ENCODE results near the gene LRBA.

The LRBA gene

DNA sequence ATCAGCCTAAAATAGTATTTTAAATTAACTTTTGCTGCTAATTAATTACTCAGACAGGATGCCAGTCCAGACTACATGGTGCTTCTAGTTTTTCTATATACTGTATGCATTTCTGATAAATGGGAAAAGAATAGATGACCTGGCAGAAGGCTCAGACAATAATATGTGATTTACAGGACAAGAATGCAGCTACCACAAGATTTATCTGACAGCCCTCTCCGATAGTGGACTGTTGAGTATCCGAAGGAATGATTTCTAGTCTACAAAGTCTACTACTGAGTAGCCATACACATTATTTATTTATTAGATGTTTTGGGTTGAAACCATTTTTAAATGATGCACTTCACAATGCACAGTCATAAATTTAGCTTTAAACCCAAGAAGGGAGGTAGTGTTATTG is 220.4 kb downstream of the LRBA start:
- peaks cover 2% of the 10 kb centered on the region for H3K9me3 Mint-ChIP-seq
- H3K27ac Mint-ChIP-seq: no peak overlapping the region

DNA sequence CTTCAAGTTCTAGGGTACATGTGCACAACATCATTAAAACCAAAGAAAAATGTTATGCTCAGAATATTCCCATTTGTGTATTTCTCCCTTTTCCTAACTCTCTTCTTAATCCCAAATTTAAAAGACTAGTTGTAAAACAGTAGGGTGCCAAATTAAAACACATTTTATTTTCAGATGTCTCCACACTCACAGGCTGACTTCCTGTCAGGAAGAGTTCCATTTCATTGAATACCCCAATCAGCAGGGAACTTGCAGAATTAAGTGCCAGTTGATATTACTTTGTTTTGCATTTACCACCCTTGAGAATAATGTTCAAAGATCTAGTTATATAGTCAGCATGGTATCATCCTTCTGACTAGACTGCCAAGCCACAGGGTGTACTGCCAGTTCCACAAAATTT is 225.2 kb downstream of the LRBA start:
- Mint-ChIP-seq H3K27ac (no peak overlapping the region), H3K4me1 (peaks cover 2% of the 10 kb centered on the region), H3K36me3 (peaks cover 16% of the 10 kb centered on the region), H3K4me3 (no peak overlapping the region), H3K9me3 (peaks cover 2% of the 10 kb centered on the region), H3K27me3 (no peaks in the 10 kb centered on the region)
- ATAC-seq (ENCODE audit: low read depth) (no peak), DNase-seq (ENCODE audit: low spot score in 2 of 2) (no peak)

More for the DNA sequence above, 220.4 kb downstream of the LRBA start:
- no peaks in the 10 kb centered on the region for H3K27me3 Mint-ChIP-seq
- H3K4me3 Mint-ChIP-seq: no peak overlapping the region
- H3K4me1 Mint-ChIP-seq: peaks cover 4% of the 10 kb centered on the region
- peaks cover 21% of the 10 kb centered on the region for H3K36me3 Mint-ChIP-seq
- ATAC-seq (ENCODE audit: low read depth): no peak
- DNase-seq (ENCODE audit: low spot score in 2 of 2): no peak

DNA sequence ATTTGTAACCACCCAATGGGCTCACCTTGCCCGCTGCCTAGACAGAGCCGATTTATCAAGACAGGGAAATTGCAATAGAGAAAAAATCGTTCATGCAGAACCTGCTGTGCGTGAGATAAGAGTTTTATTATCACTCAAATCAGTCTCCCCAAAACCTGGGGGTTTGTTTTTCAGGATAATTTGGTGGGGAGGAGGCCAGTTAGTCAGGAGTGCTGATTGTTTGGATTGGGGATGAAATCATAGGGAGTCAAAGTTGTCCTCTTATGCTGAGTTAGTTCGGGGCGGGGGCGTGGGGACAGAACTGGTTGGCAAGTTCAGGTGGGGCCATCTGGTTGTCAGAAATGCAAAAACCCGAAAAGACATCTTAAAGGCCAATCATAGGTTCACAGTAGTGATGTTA is 230.1 kb downstream of the LRBA start:
- no peaks in the 10 kb centered on the region for H3K9me3 Mint-ChIP-seq
- H3K36me3 Mint-ChIP-seq: peaks cover 10% of the 10 kb centered on the region
- DNase-seq (ENCODE audit: low spot score in 2 of 2) (no peak), ATAC-seq (ENCODE audit: low read depth) (no peak)
- H3K27me3 Mint-ChIP-seq: no peaks in the 10 kb centered on the region
- H3K27ac Mint-ChIP-seq: no peak overlapping the region
- H3K4me3 Mint-ChIP-seq: no peak overlapping the region
- peaks cover 4% of the 10 kb centered on the region for H3K4me1 Mint-ChIP-seq

DNA sequence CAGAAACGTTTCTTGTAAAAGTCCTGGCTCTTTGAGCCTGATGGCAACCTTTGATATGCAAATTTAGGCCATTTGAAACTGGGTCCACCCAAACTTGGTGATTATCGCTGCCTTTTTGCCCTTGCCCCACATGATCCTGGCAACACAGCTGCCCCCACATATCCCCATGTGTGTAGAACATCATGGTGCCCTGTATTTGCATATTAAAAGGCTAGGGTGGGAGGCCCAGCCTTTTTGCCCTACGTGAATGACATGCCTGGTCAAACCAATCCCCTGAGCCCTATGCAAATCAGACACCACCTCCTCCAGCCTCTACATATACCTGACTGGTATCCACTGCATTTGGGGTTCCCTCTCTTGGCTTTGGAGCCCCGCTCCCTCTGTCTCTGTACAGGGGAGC is 230.8 kb downstream of the LRBA start:
- no peak for ATAC-seq (ENCODE audit: low read depth)
- no peaks in the 10 kb centered on the region for H3K9me3 Mint-ChIP-seq

DNA sequence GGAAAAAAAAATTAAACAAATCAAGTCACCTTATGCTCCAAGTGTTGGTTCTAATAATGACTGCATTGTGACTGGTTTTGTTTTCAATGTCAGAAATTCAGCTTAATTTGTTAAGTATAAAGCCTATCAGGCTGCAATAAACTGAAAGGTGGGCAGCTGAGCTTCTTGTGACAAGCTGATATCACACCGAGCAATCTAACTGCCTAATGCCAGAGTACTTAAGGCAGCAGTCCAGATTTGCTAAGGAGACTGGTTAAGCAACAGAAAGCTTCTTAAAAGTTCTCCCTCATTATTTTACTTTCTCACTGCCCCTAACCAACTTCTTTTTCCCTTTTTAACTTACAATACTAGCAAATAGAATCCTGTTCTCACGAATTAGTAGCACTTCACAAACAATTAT is 232.2 kb downstream of the LRBA start:
- Mint-ChIP-seq H3K27me3 (no peaks in the 10 kb centered on the region), H3K27ac (no peak overlapping the region), H3K36me3 (peaks cover 10% of the 10 kb centered on the region), H3K4me1 (peaks cover 4% of the 10 kb centered on the region), H3K9me3 (no peaks in the 10 kb centered on the region), H3K4me3 (no peak overlapping the region)
- ATAC-seq (ENCODE audit: low read depth) (no peak), DNase-seq (ENCODE audit: low spot score in 2 of 2) (no peak)

More for the DNA sequence above, 230.8 kb downstream of the LRBA start:
- Mint-ChIP-seq H3K27me3 (no peaks in the 10 kb centered on the region), H3K4me3 (no peak overlapping the region), H3K27ac (no peak overlapping the region), H3K36me3 (peaks cover 10% of the 10 kb centered on the region), H3K4me1 (peaks cover 4% of the 10 kb centered on the region)
- no peak for DNase-seq (ENCODE audit: low spot score in 2 of 2)

DNA sequence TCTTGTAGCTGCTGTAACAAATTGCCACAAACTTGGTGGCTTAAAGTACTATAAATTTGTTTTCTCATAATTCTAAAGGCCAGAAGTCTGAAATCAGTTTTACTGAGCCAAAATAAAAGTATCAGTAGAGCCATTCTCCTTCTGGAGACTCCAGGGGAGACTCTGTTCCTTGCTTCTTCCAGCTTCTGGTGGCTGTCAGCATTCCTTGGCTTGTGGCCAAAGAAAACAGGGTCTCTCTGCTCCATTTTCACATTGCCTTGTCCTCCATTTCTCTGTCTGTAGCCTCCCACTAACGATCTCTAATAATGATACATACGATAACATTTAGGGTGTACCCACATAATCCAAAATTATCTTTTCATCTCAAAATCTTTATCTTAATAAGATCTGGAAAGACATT is 232.8 kb downstream of the LRBA start:
- ATAC-seq (ENCODE audit: low read depth): no peak
- Mint-ChIP-seq H3K4me3 (no peak overlapping the region), H3K4me1 (peaks cover 4% of the 10 kb centered on the region), H3K9me3 (no peaks in the 10 kb centered on the region), H3K27ac (no peak overlapping the region), H3K36me3 (peaks cover 11% of the 10 kb centered on the region), H3K27me3 (no peaks in the 10 kb centered on the region)
- no peak for DNase-seq (ENCODE audit: low spot score in 2 of 2)

DNA sequence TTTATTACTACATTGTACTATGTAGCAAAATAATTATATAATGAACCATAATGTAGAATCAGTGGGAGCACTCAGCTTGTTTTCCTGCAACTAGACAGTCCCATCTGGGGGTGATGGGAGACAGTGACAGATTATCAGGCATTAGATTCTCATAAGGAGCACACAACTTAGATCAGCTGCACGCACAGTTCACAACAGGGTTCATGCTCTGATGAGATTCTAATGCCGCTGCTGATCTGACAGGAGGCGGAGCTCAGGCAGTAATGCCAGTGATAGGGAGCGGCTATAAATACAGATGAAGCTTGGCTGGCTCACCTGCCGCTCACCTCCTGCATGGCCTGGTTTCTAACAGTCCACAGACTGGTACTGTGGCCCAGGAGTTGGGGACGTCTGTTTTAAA is 233.9 kb downstream of the LRBA start:
- H3K27me3 Mint-ChIP-seq: no peaks in the 10 kb centered on the region
- no peak overlapping the region for H3K4me3 Mint-ChIP-seq
- H3K36me3 Mint-ChIP-seq: peaks cover 11% of the 10 kb centered on the region
- peaks cover 4% of the 10 kb centered on the region for H3K4me1 Mint-ChIP-seq
- H3K27ac Mint-ChIP-seq: no peak overlapping the region
- H3K9me3 Mint-ChIP-seq: no peaks in the 10 kb centered on the region
- ATAC-seq (ENCODE audit: low read depth): no peak
- no peak for DNase-seq (ENCODE audit: low spot score in 2 of 2)

DNA sequence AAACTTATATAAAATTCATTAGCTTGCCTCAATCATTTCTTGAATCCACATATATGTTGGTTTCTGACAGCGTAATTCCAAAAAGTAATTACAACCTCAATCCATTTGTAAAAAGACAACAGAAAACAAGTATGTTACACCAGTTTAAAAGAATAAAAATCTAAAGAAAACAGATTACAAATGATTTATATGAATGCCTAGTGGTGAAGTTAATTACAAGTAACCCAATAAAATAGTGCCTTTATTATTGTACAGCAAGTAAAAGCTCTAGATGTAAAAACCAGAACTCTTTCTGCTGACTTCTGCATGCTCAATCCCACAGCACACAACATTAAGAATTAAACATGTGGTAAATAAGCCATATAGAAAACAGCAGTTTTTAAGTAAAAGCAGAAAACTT is 235.4 kb downstream of the LRBA start:
- Mint-ChIP-seq H3K4me1 (peaks cover 4% of the 10 kb centered on the region), H3K36me3 (peaks cover 12% of the 10 kb centered on the region), H3K4me3 (no peak overlapping the region), H3K27me3 (no peaks in the 10 kb centered on the region), H3K9me3 (no peaks in the 10 kb centered on the region), H3K27ac (no peak overlapping the region)
- DNase-seq (ENCODE audit: low spot score in 2 of 2) (no peak), ATAC-seq (ENCODE audit: low read depth) (no peak)

DNA sequence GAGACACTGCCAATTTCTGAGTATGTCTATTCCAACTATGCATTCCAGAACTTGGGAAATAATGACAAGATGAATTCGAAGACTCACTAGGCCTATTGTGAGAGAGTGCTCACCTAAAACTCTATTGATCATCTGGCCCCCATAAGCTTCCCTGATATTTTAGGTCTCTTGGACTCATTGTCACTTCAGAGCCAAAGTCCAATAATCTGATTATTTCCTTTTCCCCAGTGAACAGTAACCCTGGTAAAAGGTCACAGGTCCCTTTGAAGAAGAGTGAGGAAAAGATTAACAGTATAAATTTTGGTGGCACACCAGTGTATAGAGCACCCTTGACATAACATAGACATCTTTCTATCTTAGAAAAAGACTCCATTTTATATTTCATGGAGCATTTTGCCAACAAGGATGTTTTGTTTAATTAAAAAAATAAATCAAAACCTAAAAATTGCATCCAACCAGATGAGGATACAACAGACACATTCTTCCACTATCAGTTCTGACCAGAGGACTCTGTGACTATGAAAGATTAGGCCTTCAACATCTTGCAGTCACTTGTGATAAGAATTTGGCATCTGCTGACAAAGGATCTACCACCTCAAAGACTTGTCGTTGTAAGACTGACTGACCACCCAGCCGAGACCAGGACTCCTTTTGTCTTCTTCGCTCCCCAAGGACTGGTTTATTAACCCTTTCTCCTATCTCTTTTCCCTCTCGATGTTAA is 241.2 kb downstream of the LRBA start:
- Mint-ChIP-seq H3K4me1 (peaks cover 2% of the 10 kb centered on the region), H3K36me3 (peaks cover 13% of the 10 kb centered on the region), H3K27ac (no peak overlapping the region), H3K27me3 (no peaks in the 10 kb centered on the region), H3K9me3 (no peaks in the 10 kb centered on the region), H3K4me3 (no peak overlapping the region)
- no peak for DNase-seq (ENCODE audit: low spot score in 2 of 2)
- ATAC-seq (ENCODE audit: low read depth): no peak

DNA sequence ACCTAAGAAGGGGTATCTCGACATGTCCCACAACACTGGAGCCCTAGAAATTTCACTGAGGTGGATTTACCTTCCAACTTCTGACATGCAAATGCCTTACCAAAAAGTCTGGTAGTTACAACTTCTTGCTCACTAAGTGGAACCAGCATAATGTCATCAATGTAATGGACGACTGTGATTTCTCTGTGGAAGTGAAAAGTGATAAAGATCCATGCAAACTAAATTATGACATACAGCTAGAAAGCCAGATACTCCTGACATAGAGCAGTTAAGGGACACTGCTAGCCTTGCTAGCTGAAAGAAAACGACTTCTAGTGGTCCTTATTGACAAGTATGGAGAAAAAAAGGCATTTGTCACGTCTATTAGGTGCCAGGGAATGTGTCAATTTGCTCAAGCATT is 242.1 kb downstream of the LRBA start:
- ATAC-seq (ENCODE audit: low read depth): no peak
- H3K27ac Mint-ChIP-seq: no peak overlapping the region
- H3K27me3 Mint-ChIP-seq: no peaks in the 10 kb centered on the region
- H3K9me3 Mint-ChIP-seq: no peaks in the 10 kb centered on the region
- H3K4me1 Mint-ChIP-seq: peaks cover 2% of the 10 kb centered on the region
- no peak for DNase-seq (ENCODE audit: low spot score in 2 of 2)
- peaks cover 15% of the 10 kb centered on the region for H3K36me3 Mint-ChIP-seq
- H3K4me3 Mint-ChIP-seq: no peak overlapping the region

DNA sequence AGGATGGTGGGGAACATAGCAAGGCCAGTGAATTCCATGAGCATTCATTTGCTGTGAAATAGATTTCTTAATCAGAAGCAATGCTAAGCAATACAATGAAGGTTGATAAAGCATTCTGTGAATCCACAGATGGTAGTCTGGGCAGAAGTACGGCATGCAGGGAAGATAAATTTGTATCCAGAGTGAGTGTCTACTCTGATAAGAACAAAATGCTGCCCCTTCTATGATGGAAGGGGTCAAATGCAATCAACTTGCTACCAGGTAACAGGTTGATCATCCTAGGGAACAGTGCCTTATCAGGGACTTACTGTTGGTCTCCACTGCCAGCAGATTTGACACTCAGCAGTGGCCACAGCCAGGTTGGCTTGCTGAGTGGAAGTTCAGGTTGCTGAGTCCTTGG is 243.7 kb downstream of the LRBA start:
- peaks cover 4% of the 10 kb centered on the region for H3K4me1 Mint-ChIP-seq
- H3K27me3 Mint-ChIP-seq: no peaks in the 10 kb centered on the region

DNA sequence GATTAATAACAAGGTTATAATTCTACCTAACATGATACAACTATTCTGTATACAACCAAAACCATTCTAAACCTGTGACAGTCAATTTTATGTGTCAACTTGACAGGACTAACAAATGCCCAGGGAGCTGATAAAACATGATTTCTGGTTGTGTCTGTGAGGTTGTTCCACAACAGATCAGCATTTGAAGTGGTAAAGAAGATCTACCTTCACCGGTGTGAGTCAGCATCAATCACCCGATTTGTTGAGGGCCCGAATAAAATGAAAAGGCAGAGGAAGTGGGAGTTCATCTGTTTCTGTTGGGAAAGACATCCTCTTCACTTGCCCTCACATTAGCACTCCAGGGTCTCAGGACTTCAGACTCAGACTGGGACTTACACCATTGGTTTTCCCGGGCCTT is 245.2 kb downstream of the LRBA start:
- Mint-ChIP-seq H3K27ac (no peak overlapping the region), H3K4me3 (no peak overlapping the region), H3K4me1 (peaks cover 4% of the 10 kb centered on the region), H3K36me3 (peaks cover 17% of the 10 kb centered on the region), H3K9me3 (peaks cover 3% of the 10 kb centered on the region), H3K27me3 (no peaks in the 10 kb centered on the region)
- no peak for DNase-seq (ENCODE audit: low spot score in 2 of 2)
- ATAC-seq (ENCODE audit: low read depth): no peak

More for the DNA sequence above, 243.7 kb downstream of the LRBA start:
- Mint-ChIP-seq H3K9me3 (no peaks in the 10 kb centered on the region), H3K36me3 (peaks cover 16% of the 10 kb centered on the region), H3K27ac (no peak overlapping the region), H3K4me3 (no peak overlapping the region)
- DNase-seq (ENCODE audit: low spot score in 2 of 2): no peak
- no peak for ATAC-seq (ENCODE audit: low read depth)

DNA sequence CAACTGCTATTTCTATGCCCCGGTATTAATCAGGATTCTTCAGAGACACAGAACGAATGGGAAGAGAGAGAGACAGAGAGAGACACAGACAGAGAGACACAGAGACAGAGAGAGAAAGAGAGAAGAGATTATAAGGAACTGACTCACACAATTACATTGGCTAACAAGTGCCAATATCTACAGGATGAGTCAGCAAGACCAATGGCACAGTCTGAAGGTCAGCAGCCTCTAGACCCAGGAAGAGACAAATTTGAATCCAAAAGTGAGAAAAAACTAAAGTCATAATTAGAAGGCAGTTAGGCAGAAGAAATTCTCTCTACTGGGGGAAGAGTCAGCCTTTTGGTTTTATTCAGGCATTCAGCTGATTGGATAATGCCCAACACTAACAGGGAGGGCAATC is 245.8 kb downstream of the LRBA start:
- peaks cover 4% of the 10 kb centered on the region for H3K4me1 Mint-ChIP-seq
- peaks cover 22% of the 10 kb centered on the region for H3K36me3 Mint-ChIP-seq
- no peak for ATAC-seq (ENCODE audit: low read depth)

DNA sequence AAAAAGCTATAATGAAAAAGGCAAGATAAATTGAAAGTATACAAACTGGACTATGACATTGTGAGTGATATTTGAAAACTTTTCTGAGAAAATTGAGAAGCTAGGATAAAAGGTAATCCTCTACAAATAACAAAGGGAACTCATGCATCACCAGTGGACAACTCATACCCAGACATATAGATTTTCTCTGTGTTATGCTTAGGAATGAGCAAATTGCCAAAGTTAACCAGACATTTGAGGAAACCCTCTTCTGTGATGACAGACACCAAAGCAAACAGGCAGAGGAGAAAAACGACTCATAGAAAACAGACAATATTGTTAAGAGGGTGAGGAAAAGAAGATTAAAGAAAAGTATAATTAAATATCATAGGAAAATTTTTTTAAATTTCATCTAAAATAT is 246.6 kb downstream of the LRBA start:
- Mint-ChIP-seq H3K9me3 (peaks cover 3% of the 10 kb centered on the region), H3K27me3 (no peaks in the 10 kb centered on the region), H3K4me1 (peaks cover 7% of the 10 kb centered on the region), H3K36me3 (peaks cover 19% of the 10 kb centered on the region), H3K27ac (no peak overlapping the region), H3K4me3 (no peak overlapping the region)
- ATAC-seq (ENCODE audit: low read depth): no peak
- no peak for DNase-seq (ENCODE audit: low spot score in 2 of 2)

More for the DNA sequence above, 245.8 kb downstream of the LRBA start:
- Mint-ChIP-seq H3K4me3 (no peak overlapping the region), H3K27me3 (no peaks in the 10 kb centered on the region), H3K27ac (no peak overlapping the region), H3K9me3 (peaks cover 3% of the 10 kb centered on the region)
- DNase-seq (ENCODE audit: low spot score in 2 of 2): no peak

DNA sequence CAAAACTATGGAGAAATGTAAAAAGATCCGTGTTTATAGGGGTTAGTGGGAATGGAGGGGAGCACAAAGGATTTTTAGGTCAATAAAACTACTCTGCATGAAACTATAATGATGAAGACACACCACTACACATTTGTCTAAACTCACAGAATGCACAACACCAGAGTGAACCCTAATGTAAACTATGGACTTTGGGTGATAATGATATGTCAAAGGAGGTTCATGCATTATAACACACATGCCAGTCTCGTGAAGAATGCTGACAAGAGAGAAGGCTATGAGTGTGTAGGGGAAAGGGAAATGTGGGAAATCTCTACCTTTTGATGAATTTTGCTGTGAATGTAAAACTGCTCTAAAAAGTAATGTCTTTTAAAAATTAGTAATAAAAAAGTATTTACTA is 249.9 kb downstream of the LRBA start:
- peaks cover 3% of the 10 kb centered on the region for H3K9me3 Mint-ChIP-seq
- no peaks in the 10 kb centered on the region for H3K27me3 Mint-ChIP-seq
- H3K4me3 Mint-ChIP-seq: no peak overlapping the region
- no peak overlapping the region for H3K27ac Mint-ChIP-seq
- H3K36me3 Mint-ChIP-seq: peaks cover 27% of the 10 kb centered on the region
- no peak for DNase-seq (ENCODE audit: low spot score in 2 of 2)
- peaks cover 5% of the 10 kb centered on the region for H3K4me1 Mint-ChIP-seq
- no peak for ATAC-seq (ENCODE audit: low read depth)
